ENCODE measurements around the gene SERINC1.

GRCh38 chr6:122494665-122495272 lies 23.2 kb upstream of the SERINC1 start:
- TF ChIP-seq POLR2A (IDR thresholded peaks at IDR 0.05; ENCODE audit: low read depth, low read length) (no peak), POLR2AphosphoS5 (IDR thresholded peaks at IDR 0.05; ENCODE audit: low read depth, low read length) (no peak), TAF1 (IDR thresholded peaks at IDR 0.05; ENCODE audit: borderline replicate concordance, low read depth, low read length) (no peak)
